ENCODE data around the gene INPP5F.

GRCh38 chr10:119701861-119702260 is 24.0 kb upstream of the INPP5F start:
- TF ChIP-seq, protein P1, sequence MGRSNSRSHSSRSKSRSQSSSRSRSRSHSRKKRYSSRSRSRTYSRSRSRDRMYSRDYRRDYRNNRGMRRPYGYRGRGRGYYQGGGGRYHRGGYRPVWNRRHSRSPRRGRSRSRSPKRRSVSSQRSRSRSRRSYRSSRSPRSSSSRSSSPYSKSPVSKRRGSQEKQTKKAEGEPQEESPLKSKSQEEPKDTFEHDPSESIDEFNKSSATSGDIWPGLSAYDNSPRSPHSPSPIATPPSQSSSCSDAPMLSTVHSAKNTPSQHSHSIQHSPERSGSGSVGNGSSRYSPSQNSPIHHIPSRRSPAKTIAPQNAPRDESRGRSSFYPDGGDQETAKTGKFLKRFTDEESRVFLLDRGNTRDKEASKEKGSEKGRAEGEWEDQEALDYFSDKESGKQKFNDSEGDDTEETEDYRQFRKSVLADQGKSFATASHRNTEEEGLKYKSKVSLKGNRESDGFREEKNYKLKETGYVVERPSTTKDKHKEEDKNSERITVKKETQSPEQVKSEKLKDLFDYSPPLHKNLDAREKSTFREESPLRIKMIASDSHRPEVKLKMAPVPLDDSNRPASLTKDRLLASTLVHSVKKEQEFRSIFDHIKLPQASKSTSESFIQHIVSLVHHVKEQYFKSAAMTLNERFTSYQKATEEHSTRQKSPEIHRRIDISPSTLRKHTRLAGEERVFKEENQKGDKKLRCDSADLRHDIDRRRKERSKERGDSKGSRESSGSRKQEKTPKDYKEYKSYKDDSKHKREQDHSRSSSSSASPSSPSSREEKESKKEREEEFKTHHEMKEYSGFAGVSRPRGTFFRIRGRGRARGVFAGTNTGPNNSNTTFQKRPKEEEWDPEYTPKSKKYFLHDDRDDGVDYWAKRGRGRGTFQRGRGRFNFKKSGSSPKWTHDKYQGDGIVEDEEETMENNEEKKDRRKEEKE (IDR thresholded peaks at IDR 0.05; ENCODE audit: borderline replicate concordance in 1 of 2, control insufficient read depth in 1 of 2, low read depth in 2 of 2, low read length in 1 of 2): no peak
- TF ChIP-seq, protein P2, sequence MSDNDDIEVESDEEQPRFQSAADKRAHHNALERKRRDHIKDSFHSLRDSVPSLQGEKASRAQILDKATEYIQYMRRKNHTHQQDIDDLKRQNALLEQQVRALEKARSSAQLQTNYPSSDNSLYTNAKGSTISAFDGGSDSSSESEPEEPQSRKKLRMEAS (CRISPR knock-in tag; IDR thresholded peaks at IDR 0.05): no peak
- no peak for TF ChIP-seq ZNF24 (IDR thresholded peaks at IDR 0.05)

All from K562 (cell line).